ENCODE measurements around the gene TMPRSS11D. TPM values are rescaled to one million over a fixed set of nuclear protein-coding genes. Genes with fewer than 3 reads are reported as not detected.

The TMPRSS11D gene
- total and polyA plus RNA-seq, 3 experiments from 2014 or later: not detected

DNA sequence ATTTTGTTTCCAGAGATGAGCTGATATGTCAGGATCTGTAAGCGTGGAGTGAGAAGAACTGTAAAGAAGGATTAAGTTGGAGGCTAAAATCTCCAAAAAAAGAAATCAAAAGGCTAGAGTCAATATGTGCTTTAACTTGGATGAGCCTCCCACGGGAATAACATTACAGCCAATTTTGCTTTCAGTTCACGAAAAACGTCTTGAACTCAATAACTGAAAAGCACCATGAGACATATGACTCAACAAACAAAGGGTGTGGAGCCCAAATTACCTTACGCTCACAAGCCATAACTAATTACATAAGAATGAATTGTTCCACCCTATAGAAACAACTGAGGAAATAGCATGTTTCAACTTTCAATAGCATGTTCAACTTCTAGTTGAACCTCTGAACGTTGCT is 22.3 kb downstream of the TMPRSS11D start:
- no peaks in the 10 kb centered on the region for H3K4me1 Mint-ChIP-seq
- H3K9me3 Mint-ChIP-seq: peaks cover 0 to 15% (median 4%) of the 10 kb centered on the region in 5 donors
- peaks cover 0 to 8% of the 10 kb centered on the region in 2 donors for H3K27me3 Mint-ChIP-seq
- Histone ChIP-seq H3K4me3 (ENCODE audit: low read length) (no peak overlapping the region), H3K27ac (ENCODE audit: low read depth, low read length) (no peak overlapping the region), H3K9me3 (ENCODE audit: low read length) (no peaks in the 10 kb centered on the region), H3K27me3 (ENCODE audit: insufficient read depth, low read length, poor library complexity, severe bottlenecking) (no peaks in the 10 kb centered on the region), H3K36me3 (ENCODE audit: insufficient read depth, low read length) (no peaks in the 10 kb centered on the region), H3K4me1 (ENCODE audit: insufficient read depth, low read length) (no peaks in the 10 kb centered on the region)
- no peaks in the 10 kb centered on the region for H3K36me3 Mint-ChIP-seq
- H3K4me3 Mint-ChIP-seq: no peak overlapping the region
- POLR2A ChIA-PET: no interaction called here
- no peak for DNase-seq
- no peak overlapping the region for H3K27ac Mint-ChIP-seq
- CTCF ChIA-PET: no interaction called here

DNA sequence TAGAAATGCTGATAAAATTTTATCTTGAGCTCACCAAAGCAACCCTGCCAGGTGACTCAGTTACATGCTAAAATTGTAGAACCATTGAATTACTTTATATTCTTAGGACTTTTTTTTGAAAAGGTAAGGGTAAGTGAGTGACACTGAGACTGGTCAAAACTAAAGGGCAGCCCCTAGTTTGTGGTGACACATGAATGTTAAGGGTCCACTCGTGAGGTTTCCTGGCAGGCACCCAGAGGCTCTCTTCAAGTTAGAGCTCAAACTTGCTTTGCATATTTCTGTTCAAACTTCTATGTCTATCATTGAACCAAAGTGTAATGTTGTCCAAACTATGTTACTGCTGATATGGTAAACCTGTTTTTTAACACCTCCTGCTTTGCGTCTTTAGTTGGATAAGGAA is 30.5 kb downstream of the TMPRSS11D start:
- Mint-ChIP-seq H3K27me3 (peaks cover 7 to 15% of the 10 kb centered on the region in 2 donors), H3K4me3 (no peak overlapping the region), H3K4me1 (no peaks in the 10 kb centered on the region), H3K27ac (no peak overlapping the region), H3K9me3 (peaks cover 1 to 15% (median 6%) of the 10 kb centered on the region in 5 donors), H3K36me3 (no peaks in the 10 kb centered on the region)
- ChIA-PET POLR2A (no interaction called here), CTCF (no interaction called here)
- Histone ChIP-seq H3K27ac (ENCODE audit: low read depth, low read length) (no peak overlapping the region), H3K4me3 (ENCODE audit: low read length) (no peak overlapping the region), H3K4me1 (ENCODE audit: insufficient read depth, low read length) (no peaks in the 10 kb centered on the region), H3K9me3 (ENCODE audit: low read length) (no peaks in the 10 kb centered on the region), H3K27me3 (ENCODE audit: insufficient read depth, low read length, poor library complexity, severe bottlenecking) (no peaks in the 10 kb centered on the region), H3K36me3 (ENCODE audit: insufficient read depth, low read length) (no peaks in the 10 kb centered on the region)
- DNase-seq: no peak

DNA sequence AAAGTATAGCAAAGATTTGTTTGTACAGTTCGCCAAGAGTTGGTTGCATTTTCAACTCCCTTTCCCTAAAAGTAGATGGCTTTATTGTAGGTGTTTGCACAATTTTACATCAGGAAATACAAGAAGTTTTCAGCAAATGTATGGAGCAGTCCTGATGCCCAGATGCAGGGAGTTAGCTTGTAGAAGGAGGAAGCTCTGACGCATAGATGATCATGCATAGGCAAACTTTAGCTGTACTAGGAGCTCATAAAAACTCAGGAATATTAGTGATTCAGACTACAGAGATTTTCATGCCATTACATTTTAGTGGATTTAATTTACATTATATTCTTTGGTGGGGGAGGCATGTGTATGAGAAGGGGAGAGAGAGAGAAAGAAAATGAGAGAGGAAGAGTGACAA is 62.9 kb downstream of the TMPRSS11D start:
- H3K36me3 Mint-ChIP-seq: peaks cover 0 to 5% (median 1%) of the 10 kb centered on the region in 3 donors
- DNase-seq: no peak
- H3K27ac Mint-ChIP-seq: no peak overlapping the region
- Histone ChIP-seq H3K9me3 (ENCODE audit: low read length) (no peaks in the 10 kb centered on the region), H3K4me1 (ENCODE audit: insufficient read depth, low read length) (no peaks in the 10 kb centered on the region), H3K27me3 (ENCODE audit: insufficient read depth, low read length, poor library complexity, severe bottlenecking) (no peaks in the 10 kb centered on the region), H3K36me3 (ENCODE audit: insufficient read depth, low read length) (no peaks in the 10 kb centered on the region), H3K27ac (ENCODE audit: low read depth, low read length) (no peak overlapping the region), H3K4me3 (ENCODE audit: low read length) (no peak overlapping the region)
- ChIA-PET CTCF (interaction anchor here (1.0 kb wide), 1 partner anchor 8 kb away, joined by 3 read pairs; no protein-coding TSS in a partner anchor), POLR2A (no interaction called here)
- peaks cover 2 to 16% (median 15%) of the 10 kb centered on the region in 5 donors for H3K9me3 Mint-ChIP-seq
- no peaks in the 10 kb centered on the region for H3K4me1 Mint-ChIP-seq
- H3K27me3 Mint-ChIP-seq: peaks cover 1 to 7% of the 10 kb centered on the region in 2 donors
- H3K4me3 Mint-ChIP-seq: no peak overlapping the region

DNA sequence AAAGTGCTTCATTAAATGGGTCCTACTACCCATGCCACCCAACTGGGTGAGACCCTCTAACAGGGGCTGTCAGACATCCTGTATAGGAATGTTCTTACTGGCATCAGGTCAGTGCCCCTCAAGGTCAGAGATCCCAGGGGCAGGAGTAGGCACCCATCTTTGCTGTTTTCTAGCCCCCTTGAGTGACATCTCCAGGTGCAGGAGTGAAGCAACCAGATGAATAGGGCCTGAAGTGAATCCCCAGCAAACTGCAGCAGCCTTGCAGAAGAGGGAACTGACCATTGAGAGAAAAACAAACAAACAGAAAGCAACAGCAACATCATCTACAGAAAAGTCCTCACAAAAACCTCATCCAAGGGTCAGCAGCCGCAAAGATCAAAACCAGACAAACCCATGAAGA is 73.8 kb downstream of the TMPRSS11D start:
- DNase-seq: no peak
- no peak overlapping the region for H3K4me3 Mint-ChIP-seq
- Histone ChIP-seq H3K9me3 (ENCODE audit: low read length) (no peaks in the 10 kb centered on the region), H3K4me1 (ENCODE audit: insufficient read depth, low read length) (no peaks in the 10 kb centered on the region), H3K4me3 (ENCODE audit: low read length) (no peak overlapping the region), H3K36me3 (ENCODE audit: insufficient read depth, low read length) (no peaks in the 10 kb centered on the region), H3K27me3 (ENCODE audit: insufficient read depth, low read length, poor library complexity, severe bottlenecking) (no peaks in the 10 kb centered on the region), H3K27ac (ENCODE audit: low read depth, low read length) (no peak overlapping the region)
- no peaks in the 10 kb centered on the region for H3K27me3 Mint-ChIP-seq
- no peaks in the 10 kb centered on the region for H3K4me1 Mint-ChIP-seq
- H3K27ac Mint-ChIP-seq: no peak overlapping the region
- ChIA-PET CTCF (no interaction called here), POLR2A (no interaction called here)
- peaks cover 19 to 50% (median 40%) of the 10 kb centered on the region in 5 donors for H3K9me3 Mint-ChIP-seq
- peaks cover 0 to 10% (median 0%) of the 10 kb centered on the region in 3 donors for H3K36me3 Mint-ChIP-seq

DNA sequence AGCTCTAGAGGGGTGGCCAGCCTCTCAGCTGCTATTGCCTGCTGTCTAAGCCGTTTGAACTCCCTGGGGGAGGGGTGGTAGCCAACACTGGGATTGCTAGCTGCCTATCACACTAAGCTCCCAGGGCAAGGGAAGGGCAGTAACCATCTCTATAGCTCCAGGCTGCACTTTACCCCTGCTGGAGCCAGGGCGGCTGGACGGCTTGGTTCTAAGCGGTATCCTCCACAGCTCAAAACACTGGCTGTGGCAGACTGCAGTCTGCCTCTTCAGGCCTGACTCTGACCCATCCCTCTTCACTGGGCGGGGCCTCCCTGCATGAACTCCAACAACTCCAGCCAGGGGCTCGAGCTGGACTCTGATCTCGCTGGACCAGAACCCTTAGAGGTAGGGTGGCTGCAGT is 74.3 kb downstream of the TMPRSS11D start:
- Histone ChIP-seq H3K27ac (ENCODE audit: low read depth, low read length) (no peak overlapping the region), H3K4me3 (ENCODE audit: low read length) (no peak overlapping the region), H3K9me3 (ENCODE audit: low read length) (no peaks in the 10 kb centered on the region), H3K27me3 (ENCODE audit: insufficient read depth, low read length, poor library complexity, severe bottlenecking) (no peaks in the 10 kb centered on the region), H3K36me3 (ENCODE audit: insufficient read depth, low read length) (no peaks in the 10 kb centered on the region), H3K4me1 (ENCODE audit: insufficient read depth, low read length) (no peaks in the 10 kb centered on the region)
- ChIA-PET CTCF (no interaction called here), POLR2A (no interaction called here)
- Mint-ChIP-seq H3K27ac (no peak overlapping the region), H3K27me3 (no peaks in the 10 kb centered on the region), H3K4me1 (no peaks in the 10 kb centered on the region), H3K4me3 (no peak overlapping the region), H3K9me3 (peaks cover 14 to 46% (median 36%) of the 10 kb centered on the region in 5 donors), H3K36me3 (peaks cover 0 to 10% (median 0%) of the 10 kb centered on the region in 3 donors)
- DNase-seq: no peak

DNA sequence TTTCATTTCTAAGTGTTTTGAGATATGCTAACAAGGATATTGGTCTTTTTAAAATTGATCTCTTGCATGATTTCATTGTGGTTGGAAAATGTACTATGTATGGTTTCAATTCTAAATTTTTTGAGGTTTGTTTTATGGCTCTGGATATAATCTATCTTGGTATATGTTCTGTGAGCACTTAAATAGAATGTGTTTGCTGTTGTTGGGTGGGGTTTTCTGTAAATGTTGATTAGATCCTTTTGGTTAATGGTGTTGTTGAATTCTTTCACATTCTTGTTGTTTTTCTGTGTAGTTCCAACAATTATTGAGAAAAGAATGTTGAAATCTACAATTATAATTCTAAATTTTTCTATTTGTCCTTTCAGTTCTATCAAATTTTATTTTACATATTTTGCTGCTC is 87.0 kb downstream of the TMPRSS11D start:
- Mint-ChIP-seq H3K9me3 (peaks cover 0 to under 1% (median 0%) of the 10 kb centered on the region in 5 donors), H3K4me1 (no peaks in the 10 kb centered on the region), H3K4me3 (no peak overlapping the region), H3K27me3 (no peaks in the 10 kb centered on the region), H3K27ac (no peak overlapping the region), H3K36me3 (peaks cover 0 to under 1% (median 0%) of the 10 kb centered on the region in 3 donors)
- ChIA-PET CTCF (no interaction called here), POLR2A (no interaction called here)
- Histone ChIP-seq H3K36me3 (ENCODE audit: insufficient read depth, low read length) (no peaks in the 10 kb centered on the region), H3K27me3 (ENCODE audit: insufficient read depth, low read length, poor library complexity, severe bottlenecking) (no peaks in the 10 kb centered on the region), H3K9me3 (ENCODE audit: low read length) (no peaks in the 10 kb centered on the region), H3K4me1 (ENCODE audit: insufficient read depth, low read length) (no peaks in the 10 kb centered on the region), H3K4me3 (ENCODE audit: low read length) (no peak overlapping the region), H3K27ac (ENCODE audit: low read depth, low read length) (no peak overlapping the region)
- no peak for DNase-seq

DNA sequence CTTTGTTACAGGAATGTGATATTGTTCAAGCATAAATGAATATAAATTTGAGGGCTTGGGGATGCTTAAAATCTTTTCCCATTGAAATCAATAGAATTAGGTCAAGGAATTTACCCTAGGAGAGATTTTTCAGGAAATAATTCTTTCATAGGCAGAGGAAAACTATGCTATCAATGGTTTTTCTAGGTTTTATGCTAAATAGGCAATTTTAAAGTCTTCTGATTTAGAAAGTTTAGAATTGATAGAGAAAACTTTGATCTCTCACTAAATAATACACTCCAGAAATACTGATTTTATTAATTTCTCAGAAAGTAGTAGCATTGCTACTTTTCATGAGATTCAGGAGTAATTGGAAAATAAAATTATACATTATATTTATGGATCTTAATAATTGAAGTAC is 93.1 kb downstream of the TMPRSS11D start:
- Histone ChIP-seq H3K4me1 (ENCODE audit: insufficient read depth, low read length) (no peaks in the 10 kb centered on the region), H3K4me3 (ENCODE audit: low read length) (no peak overlapping the region), H3K27ac (ENCODE audit: low read depth, low read length) (no peak overlapping the region), H3K27me3 (ENCODE audit: insufficient read depth, low read length, poor library complexity, severe bottlenecking) (no peaks in the 10 kb centered on the region), H3K9me3 (ENCODE audit: low read length) (no peaks in the 10 kb centered on the region), H3K36me3 (ENCODE audit: insufficient read depth, low read length) (no peaks in the 10 kb centered on the region)
- Mint-ChIP-seq H3K27ac (no peak overlapping the region), H3K4me3 (no peak overlapping the region), H3K4me1 (no peaks in the 10 kb centered on the region), H3K27me3 (no peaks in the 10 kb centered on the region), H3K9me3 (peaks cover 0 to 4% (median 0%) of the 10 kb centered on the region in 5 donors), H3K36me3 (peaks cover 0 to 4% (median 0%) of the 10 kb centered on the region in 3 donors)
- no peak for DNase-seq
- CTCF ChIA-PET: no interaction called here
- POLR2A ChIA-PET: no interaction called here

DNA sequence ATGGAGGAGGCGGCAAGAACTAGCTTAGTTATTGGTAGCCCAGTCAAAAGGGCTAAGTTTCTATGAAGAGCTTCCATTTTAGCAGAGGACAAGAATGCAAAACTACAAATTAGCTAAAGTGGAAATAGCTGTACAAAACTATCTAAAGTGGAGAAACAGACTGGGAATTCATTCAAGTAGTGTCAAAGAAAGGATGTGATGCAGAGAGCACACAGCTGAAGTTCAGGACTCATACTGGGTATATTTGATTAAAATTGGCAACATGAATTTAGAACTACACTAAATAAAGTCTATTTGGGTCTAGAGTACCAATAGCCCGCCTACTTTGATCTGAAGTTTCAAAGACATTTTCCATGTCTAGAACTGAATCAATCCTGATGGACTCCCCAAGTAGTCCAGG is 96.5 kb downstream of the TMPRSS11D start:
- no peak overlapping the region for H3K4me3 Mint-ChIP-seq
- H3K27ac Mint-ChIP-seq: no peak overlapping the region

DNA sequence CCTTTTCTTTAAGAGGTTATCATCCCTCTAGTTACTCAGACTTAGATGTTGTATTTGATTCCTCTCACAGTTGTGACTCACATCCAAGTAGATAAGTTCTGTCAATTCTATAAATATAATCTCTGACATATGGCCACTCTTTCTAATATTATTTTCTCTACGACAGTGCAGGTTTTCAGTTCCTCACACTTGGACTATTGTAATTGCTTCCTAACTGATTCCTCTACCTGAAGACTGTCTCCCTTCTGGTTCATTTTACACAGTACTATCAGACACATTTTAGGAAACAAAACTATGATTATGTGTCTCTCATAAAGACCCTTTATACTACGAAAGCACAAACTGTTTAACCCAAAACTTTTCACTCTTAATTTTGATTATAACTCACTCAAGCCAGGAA is 98.3 kb downstream of the TMPRSS11D start:
- Histone ChIP-seq H3K9me3 (ENCODE audit: low read length) (no peaks in the 10 kb centered on the region), H3K4me3 (ENCODE audit: low read length) (no peak overlapping the region), H3K27me3 (ENCODE audit: insufficient read depth, low read length, poor library complexity, severe bottlenecking) (no peaks in the 10 kb centered on the region), H3K4me1 (ENCODE audit: insufficient read depth, low read length) (no peaks in the 10 kb centered on the region), H3K36me3 (ENCODE audit: insufficient read depth, low read length) (no peaks in the 10 kb centered on the region), H3K27ac (ENCODE audit: low read depth, low read length) (no peak overlapping the region)
- no peaks in the 10 kb centered on the region for H3K9me3 Mint-ChIP-seq
- H3K4me3 Mint-ChIP-seq: no peak overlapping the region
- H3K27me3 Mint-ChIP-seq: no peaks in the 10 kb centered on the region
- DNase-seq: no peak
- ChIA-PET CTCF (no interaction called here), POLR2A (no interaction called here)
- no peaks in the 10 kb centered on the region for H3K4me1 Mint-ChIP-seq
- H3K36me3 Mint-ChIP-seq: no peaks in the 10 kb centered on the region
- H3K27ac Mint-ChIP-seq: no peak overlapping the region

More for the DNA sequence above, 96.5 kb downstream of the TMPRSS11D start:
- Histone ChIP-seq H3K36me3 (ENCODE audit: insufficient read depth, low read length) (no peaks in the 10 kb centered on the region), H3K4me1 (ENCODE audit: insufficient read depth, low read length) (no peaks in the 10 kb centered on the region), H3K27me3 (ENCODE audit: insufficient read depth, low read length, poor library complexity, severe bottlenecking) (no peaks in the 10 kb centered on the region), H3K4me3 (ENCODE audit: low read length) (no peak overlapping the region), H3K27ac (ENCODE audit: low read depth, low read length) (no peak overlapping the region), H3K9me3 (ENCODE audit: low read length) (no peaks in the 10 kb centered on the region)
- Mint-ChIP-seq H3K36me3 (peaks cover 0 to 4% (median 0%) of the 10 kb centered on the region in 3 donors), H3K9me3 (peaks cover 0 to 4% (median 0%) of the 10 kb centered on the region in 5 donors), H3K4me1 (no peaks in the 10 kb centered on the region), H3K27me3 (no peaks in the 10 kb centered on the region)
- ChIA-PET CTCF (no interaction called here), POLR2A (no interaction called here)
- no peak for DNase-seq

Measured in CD8-positive, alpha-beta memory T cell (primary cell).